Measurements from ENCODE around the gene CYP4F22. TPM values are rescaled to one million over a fixed set of nuclear protein-coding genes. Genes with fewer than 3 reads are reported as not detected.

CYP4F22 gene
- not detected in 2 replicates for total RNA-seq (ENCODE audit: low replicate concordance)
- long read RNA-seq = 0 reads

DNA sequence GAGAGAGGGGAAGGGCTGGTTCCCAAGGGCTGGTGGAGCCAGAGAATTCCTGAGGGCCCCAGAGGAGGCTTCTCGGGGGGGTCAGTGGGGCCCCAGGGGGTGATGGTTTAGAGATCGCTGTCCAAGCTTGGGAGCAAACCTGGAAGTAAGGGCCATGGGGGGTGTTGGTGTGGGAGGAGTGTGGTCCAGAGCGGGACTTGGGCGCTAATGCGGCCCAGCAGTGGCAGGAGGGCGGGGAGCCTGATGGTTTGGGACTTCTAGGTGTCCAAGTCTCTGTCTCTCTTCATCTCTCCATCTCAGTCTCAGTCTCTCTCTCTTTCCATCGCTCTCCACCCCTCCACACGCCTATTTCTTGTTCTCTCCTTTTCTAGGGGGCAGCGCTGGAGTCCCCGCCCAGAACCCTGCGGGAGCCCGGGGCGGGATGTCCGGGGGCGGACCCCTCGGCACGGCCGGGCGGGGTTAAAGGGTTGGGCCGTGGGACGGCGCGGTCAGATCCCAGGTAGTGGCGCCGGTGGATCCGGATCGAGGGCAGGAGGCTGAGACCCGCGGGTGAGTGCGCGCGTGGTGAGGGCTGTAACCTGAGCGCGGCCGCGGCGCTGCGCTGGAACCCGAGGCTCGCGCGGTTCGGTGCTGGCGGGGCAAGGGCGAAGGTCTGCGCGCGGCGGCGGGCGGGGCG lies at the start of gene CYP4F22:
TSS of gene CYP4F22 (plus strand) at position 491 of the 676 bp plus-strand sequence. CDS start 16,812 bp downstream, outside the sequence.
- Mint-ChIP-seq H3K9me3 (peaks cover 4% of the 10 kb centered on the region), H3K27ac (no peak within 1 kb of the TSS), H3K4me3 (no peak within 1 kb of the TSS), H3K36me3 (no peaks in the 10 kb centered on the region), H3K4me1 (ENCODE audit: unreplicated experiment) (no peaks in the 10 kb centered on the region), H3K27me3 (no peaks in the 10 kb centered on the region)
- TF ChIP-seq CTCF (conservative IDR thresholded peaks at IDR 0.05) = no peak
- DNase-seq (ENCODE audit: extremely low spot score, unreplicated experiment) = no peak

- no peak for DNase-seq (ENCODE audit: extremely low spot score, unreplicated experiment)
- H3K9me3 Mint-ChIP-seq = no peaks in the 10 kb centered on the region
- H3K4me1 Mint-ChIP-seq (ENCODE audit: unreplicated experiment) = no peaks in the 10 kb centered on the region
- H3K36me3 Mint-ChIP-seq = no peaks in the 10 kb centered on the region
- H3K27ac Mint-ChIP-seq = no peak overlapping the region
- TF ChIP-seq CTCF (conservative IDR thresholded peaks at IDR 0.05) = no peak
- peaks cover 63% of the 10 kb centered on the region for H3K27me3 Mint-ChIP-seq
- no peak overlapping the region for H3K4me3 Mint-ChIP-seq
Measured at GRCh38 chr19:15461694-15462093, 46.6 kb upstream of the CYP4F22 start.

DNA sequence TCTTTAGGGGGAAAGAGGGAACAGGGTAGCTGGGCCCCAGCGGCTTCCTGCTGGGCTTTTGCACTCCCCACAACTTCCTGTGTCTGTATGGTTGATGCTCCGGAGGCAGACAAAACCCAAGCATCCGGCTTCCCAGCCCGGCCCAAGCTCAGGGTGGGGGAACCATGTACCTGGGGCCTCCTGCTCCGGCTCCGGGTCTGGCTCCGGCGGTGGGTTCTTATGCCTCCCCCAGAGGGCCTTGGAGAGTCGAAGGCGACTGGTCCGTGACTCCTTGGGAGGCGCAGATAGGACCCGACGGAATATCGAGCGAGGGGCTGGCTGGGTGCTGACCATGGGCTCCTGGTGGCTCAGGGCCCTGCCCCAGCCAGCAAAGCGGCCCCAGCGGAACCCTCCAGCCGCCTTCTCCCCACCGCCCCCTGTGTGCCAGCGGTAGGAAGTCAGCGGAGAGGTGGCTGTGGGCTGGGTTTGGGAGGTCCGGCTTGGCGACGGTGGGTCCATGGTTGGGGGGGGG lies 44.4 kb upstream of the CYP4F22 start:
- Mint-ChIP-seq H3K4me3 (no peak overlapping the region), H3K9me3 (no peaks in the 10 kb centered on the region), H3K27ac (no peak overlapping the region), H3K4me1 (ENCODE audit: unreplicated experiment) (no peaks in the 10 kb centered on the region), H3K36me3 (no peaks in the 10 kb centered on the region), H3K27me3 (peaks cover 66% of the 10 kb centered on the region)
- no peak for TF ChIP-seq CTCF (conservative IDR thresholded peaks at IDR 0.05)
- no peak for DNase-seq (ENCODE audit: extremely low spot score, unreplicated experiment)

- Mint-ChIP-seq H3K27me3 (peaks cover 66% of the 10 kb centered on the region), H3K9me3 (no peaks in the 10 kb centered on the region), H3K27ac (no peak within 1 kb of the TSS), H3K4me1 (ENCODE audit: unreplicated experiment) (no peaks in the 10 kb centered on the region), H3K4me3 (no peak within 1 kb of the TSS), H3K36me3 (no peaks in the 10 kb centered on the region)
- no peak for TF ChIP-seq CTCF (conservative IDR thresholded peaks at IDR 0.05)
- no peak for DNase-seq (ENCODE audit: extremely low spot score, unreplicated experiment)
Measured at GRCh38 chr19:15464394-15465385, 43.6 kb upstream of the CYP4F22 start, which contains the start of gene RASAL3. RASAL3 (minus strand) TSS chr19:15464544; CDS start chr19:15464358, 186 bp downstream.

GRCh38 chr19:15466851-15467733 lies 41.2 kb upstream of the CYP4F22 start:
- Mint-ChIP-seq H3K36me3 (no peaks in the 10 kb centered on the region), H3K4me3 (no peak overlapping the region), H3K9me3 (no peaks in the 10 kb centered on the region), H3K27ac (no peak overlapping the region), H3K4me1 (ENCODE audit: unreplicated experiment) (no peaks in the 10 kb centered on the region), H3K27me3 (peaks cover 60% of the 10 kb centered on the region)
- no peak for TF ChIP-seq CTCF (conservative IDR thresholded peaks at IDR 0.05)
- DNase-seq (ENCODE audit: extremely low spot score, unreplicated experiment) = no peak

Data from type B pancreatic cell (in vitro differentiated cells).